NCI-H1436 treated with DMSO at 0.1 percent for 48 hours (cell line): Measurements from ENCODE around the gene RGL1.
"Not testable (repeated sequence)": the region's sequence is repeated elsewhere in the genome, so short reads cannot be mapped to it uniquely, and the experiment has no call there.

Experiments used
- DNase-seq: peaks from one replicate; lab custom pipeline; 2025; lab: John Stamatoyannopoulos, UW

RGL1 gene

GRCh38 chr1:183785921-183786320, 19.0 kb upstream of the RGL1 start:
- DNase-seq, result not testable (repeated sequence)

- DNase-seq, result no peak
Observed at GRCh38 chr1:183787704-183788103, 17.2 kb upstream of the RGL1 start.

- DNase-seq, result no peak
Observed at GRCh38 chr1:183791319-183791718, 13.6 kb upstream of the RGL1 start.

- no peak for DNase-seq
Observed at GRCh38 chr1:183792300-183792699, 12.6 kb upstream of the RGL1 start.

- DNase-seq, result no peak
Observed at GRCh38 chr1:183794088-183794487, 10.8 kb upstream of the RGL1 start.

GRCh38 chr1:183800449-183800848, 4.5 kb upstream of the RGL1 start:
- DNase-seq, result no peak

- no peak for DNase-seq
Observed at GRCh38 chr1:183801649-183802048, 3.3 kb upstream of the RGL1 start.

- DNase-seq, result no peak
Observed at GRCh38 chr1:183804387-183804786, 533 bp upstream of the RGL1 start.

GRCh38 chr1:183806125-183806524, 1.2 kb downstream of the RGL1 start:
- DNase-seq, result no peak

- DNase-seq, result no peak
Observed at GRCh38 chr1:183806675-183807074, 1.8 kb downstream of the RGL1 start.

GRCh38 chr1:183807549-183808168, 2.7 kb downstream of the RGL1 start:
- DNase-seq, result no peak

- DNase-seq, result no peak
Observed at GRCh38 chr1:183808296-183809027, 3.5 kb downstream of the RGL1 start.

GRCh38 chr1:183810121-183810520, 5.2 kb downstream of the RGL1 start:
- no peak for DNase-seq

- DNase-seq, result no peak
Observed at GRCh38 chr1:183810756-183811544, 6.0 kb downstream of the RGL1 start.

- DNase-seq, result no peak
Observed at GRCh38 chr1:183812128-183812527, 7.2 kb downstream of the RGL1 start.

- no peak for DNase-seq
Observed at GRCh38 chr1:183812686-183813569, 8.0 kb downstream of the RGL1 start.

- no peak for DNase-seq
Observed at GRCh38 chr1:183814121-183814681, 9.3 kb downstream of the RGL1 start.

- DNase-seq, result no peak
Observed at GRCh38 chr1:183816110-183816509, 11.2 kb downstream of the RGL1 start.

GRCh38 chr1:183817576-183818288, 12.8 kb downstream of the RGL1 start:
- DNase-seq, result no peak

GRCh38 chr1:183819059-183819458, 14.1 kb downstream of the RGL1 start:
- DNase-seq, result no peak

GRCh38 chr1:183821309-183821888, 16.5 kb downstream of the RGL1 start:
- DNase-seq, result no peak
